ENCODE measurements around the gene PCDH9.

The PCDH9 gene

GRCh38 chr13:66745307-66745706 is 484.8 kb downstream of the PCDH9 start:
- DNase-seq (ENCODE audit: extremely low spot score, insufficient read length, low read depth) (no peak), FAIRE-seq (no peak)

DNA sequence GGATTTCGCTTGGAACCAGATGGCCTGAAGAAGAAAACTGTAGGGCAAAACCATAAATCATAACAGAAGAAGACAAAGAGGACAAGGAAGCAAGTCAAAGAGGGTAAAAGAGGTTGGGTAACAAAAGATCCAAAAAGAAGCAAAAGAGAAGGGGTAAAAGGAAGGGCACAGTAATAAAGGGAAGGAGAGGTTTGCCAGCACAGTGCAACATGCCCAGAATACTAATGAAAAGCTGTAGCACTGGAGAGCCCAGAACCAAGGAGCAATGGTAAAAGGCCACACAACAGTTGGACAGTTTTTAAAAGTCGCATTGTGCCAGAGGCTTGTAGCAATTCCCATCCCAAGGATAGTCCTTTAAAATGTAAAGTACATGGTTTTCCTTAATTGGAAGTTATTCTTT is 506.6 kb downstream of the PCDH9 start:
- DNase-seq (ENCODE audit: extremely low spot score, insufficient read length, low read depth) (no peak), FAIRE-seq (no peak)

DNA sequence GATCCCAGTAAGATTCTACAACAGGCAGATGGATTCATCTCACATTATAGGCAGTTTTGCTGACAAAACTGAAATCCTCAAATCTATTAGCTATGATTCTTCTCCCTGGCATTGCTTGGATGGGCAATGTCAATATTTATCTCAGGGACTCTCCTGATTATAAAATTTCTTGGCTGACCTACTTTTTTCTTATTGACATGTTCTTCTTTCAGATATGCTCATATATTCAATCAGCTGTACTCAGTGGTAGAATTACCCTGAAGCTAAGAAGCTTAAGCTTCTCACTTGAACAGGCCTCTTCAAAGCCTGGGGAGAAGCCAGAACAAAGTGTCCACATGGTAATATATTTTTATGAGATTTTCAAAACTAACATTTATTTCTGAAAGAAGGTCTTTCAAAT is 513.6 kb downstream of the PCDH9 start:
- DNase-seq (ENCODE audit: extremely low spot score, insufficient read length, low read depth) (no peak), FAIRE-seq (no peak)

- FAIRE-seq (no peak), DNase-seq (ENCODE audit: extremely low spot score, insufficient read length, low read depth) (no peak)
Measured at GRCh38 chr13:66714795-66715194, 515.3 kb downstream of the PCDH9 start.

DNA sequence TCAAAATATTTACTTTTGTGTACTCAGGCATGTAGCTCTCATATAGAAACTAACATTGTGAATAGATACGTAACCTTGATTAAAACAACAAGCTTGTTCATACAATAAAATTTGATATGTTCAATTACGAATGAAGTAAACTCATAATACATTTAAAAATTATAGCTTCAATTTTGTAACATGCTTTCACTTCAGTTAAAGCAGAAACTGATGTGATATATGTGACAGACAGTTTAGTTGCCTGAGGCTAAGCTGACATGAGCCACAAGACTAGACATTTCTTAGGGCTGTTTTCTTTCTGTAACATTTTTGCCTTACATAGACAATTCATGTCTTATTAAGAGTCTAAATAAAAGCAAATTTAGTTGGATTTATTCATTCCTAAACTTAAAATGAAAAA is 526.0 kb downstream of the PCDH9 start:
- no peak for FAIRE-seq

DNA sequence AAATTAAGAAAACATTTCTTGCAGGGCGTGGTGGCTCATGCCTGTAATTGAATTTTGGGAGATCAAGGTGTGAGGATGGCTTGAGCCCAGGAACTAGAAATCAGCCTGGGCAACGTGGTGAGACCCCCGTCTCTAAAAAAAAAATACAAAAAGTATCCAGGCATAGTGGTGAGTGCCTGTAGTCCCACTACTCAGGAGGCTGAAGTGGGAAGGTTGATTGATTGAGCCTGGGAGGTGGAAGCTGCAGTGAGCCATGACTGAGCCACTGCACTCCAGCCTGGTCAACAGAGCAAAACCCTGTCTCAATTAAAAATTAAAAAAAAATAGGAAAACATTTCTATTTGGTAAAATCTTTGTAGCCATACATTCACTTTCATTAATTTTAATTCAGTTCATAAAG is 526.5 kb downstream of the PCDH9 start:
- DNase-seq (ENCODE audit: extremely low spot score, insufficient read length, low read depth) = no peak

More for the DNA sequence above, 526.0 kb downstream of the PCDH9 start:
- no peak for DNase-seq (ENCODE audit: extremely low spot score, insufficient read length, low read depth)

GRCh38 chr13:66700117-66700601 is 530.0 kb downstream of the PCDH9 start:
- FAIRE-seq (no peak), DNase-seq (ENCODE audit: extremely low spot score, insufficient read length, low read depth) (no peak)

More for the DNA sequence above, 526.5 kb downstream of the PCDH9 start:
- no peak for FAIRE-seq

GRCh38 chr13:66693656-66694055 is 536.5 kb downstream of the PCDH9 start:
- FAIRE-seq (no peak), DNase-seq (ENCODE audit: extremely low spot score, insufficient read length, low read depth) (no peak)

- DNase-seq (ENCODE audit: extremely low spot score, insufficient read length, low read depth) = no peak
- no peak for FAIRE-seq
Measured at GRCh38 chr13:66691149-66691548, 539.0 kb downstream of the PCDH9 start.

- FAIRE-seq = no peak
- DNase-seq (ENCODE audit: extremely low spot score, insufficient read length, low read depth) = no peak
Measured at GRCh38 chr13:66689628-66690027, 540.5 kb downstream of the PCDH9 start.

GRCh38 chr13:66689037-66689619 is 541.0 kb downstream of the PCDH9 start:
- DNase-seq (ENCODE audit: extremely low spot score, insufficient read length, low read depth) (no peak), FAIRE-seq (no peak)

DNA sequence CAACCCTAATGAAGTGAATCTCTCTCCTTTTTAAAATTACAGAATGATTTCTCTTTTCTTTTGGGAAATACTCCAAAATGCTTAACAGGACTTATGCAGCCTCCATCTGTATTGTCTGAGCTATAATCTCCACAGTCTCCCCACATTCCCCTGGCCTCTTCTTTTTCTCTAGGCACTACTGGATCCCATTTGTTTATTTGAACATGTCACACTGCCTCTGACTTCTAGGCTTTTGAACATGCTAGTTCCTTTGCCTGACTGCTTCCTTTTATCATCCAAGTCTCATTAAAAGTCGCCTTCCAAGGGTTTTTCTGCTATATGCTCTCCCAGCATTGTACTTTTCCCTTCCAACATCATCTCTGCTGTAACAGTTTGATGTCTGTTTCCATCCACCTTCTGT is 548.7 kb downstream of the PCDH9 start:
- FAIRE-seq (no peak), DNase-seq (ENCODE audit: extremely low spot score, insufficient read length, low read depth) (no peak)

- no peak for FAIRE-seq
- no peak for DNase-seq (ENCODE audit: extremely low spot score, insufficient read length, low read depth)
Measured at GRCh38 chr13:66680031-66680430, 550.1 kb downstream of the PCDH9 start.

DNA sequence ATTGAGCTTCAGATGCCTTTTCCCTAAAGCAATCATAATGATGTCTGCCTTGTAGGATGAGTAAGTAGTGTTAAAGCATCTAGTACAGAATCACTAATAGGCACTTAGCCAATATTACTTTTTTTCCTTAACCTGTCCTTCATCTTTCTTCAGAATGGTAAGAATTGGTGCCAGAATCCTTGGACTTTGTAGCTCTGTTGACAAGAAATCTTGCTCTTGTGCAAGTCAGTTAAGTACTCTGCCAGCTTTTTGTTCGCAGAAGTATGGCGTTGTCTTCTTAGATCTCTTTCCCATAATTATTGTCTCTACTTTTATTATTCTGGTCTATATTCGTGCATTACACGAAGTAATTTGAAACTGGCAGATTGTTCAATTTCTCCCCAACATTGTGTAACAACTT is 554.5 kb downstream of the PCDH9 start:
- DNase-seq (ENCODE audit: extremely low spot score, insufficient read length, low read depth) (no peak), FAIRE-seq (no peak)

DNA sequence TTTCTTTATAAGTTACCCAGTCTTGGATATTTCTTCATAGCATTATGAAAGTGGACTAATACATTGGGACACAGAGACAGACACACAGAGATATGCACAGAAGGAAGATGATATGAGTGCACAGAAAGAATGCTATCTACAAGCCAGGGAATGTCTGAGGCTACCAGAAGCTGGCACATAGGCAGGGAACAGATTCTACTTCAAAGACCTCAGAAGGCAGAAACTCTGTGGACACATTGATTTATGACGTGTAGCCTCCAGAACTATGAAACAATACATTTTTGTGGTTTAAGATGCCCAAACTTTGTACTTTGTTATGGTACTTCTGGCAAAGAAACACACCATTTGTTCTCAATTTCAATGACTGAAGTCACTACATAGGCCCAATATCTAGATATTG is 556.7 kb downstream of the PCDH9 start:
- no peak for DNase-seq (ENCODE audit: extremely low spot score, insufficient read length, low read depth)
- no peak for FAIRE-seq

DNA sequence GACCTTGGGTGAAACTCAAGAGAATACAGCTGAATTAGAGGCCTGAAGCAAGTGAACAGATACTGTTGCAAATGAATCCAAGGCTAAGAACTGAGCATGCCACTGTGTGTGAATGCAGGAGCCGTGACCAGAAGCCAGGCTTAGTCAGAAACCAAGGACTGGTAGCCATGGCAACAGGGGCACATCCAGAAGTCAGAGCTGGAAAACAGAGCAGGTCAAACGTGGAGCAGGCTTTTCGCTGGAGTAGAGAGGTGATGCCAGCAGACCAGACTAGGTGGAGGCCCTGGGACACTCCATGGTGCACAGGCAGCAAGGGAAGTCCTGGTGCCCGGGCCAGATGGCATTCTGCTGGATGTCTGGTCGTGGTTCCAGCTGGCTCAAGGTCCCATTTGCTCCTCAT is 564.1 kb downstream of the PCDH9 start:
- no peak for DNase-seq (ENCODE audit: extremely low spot score, insufficient read length, low read depth)
- no peak for FAIRE-seq

DNA sequence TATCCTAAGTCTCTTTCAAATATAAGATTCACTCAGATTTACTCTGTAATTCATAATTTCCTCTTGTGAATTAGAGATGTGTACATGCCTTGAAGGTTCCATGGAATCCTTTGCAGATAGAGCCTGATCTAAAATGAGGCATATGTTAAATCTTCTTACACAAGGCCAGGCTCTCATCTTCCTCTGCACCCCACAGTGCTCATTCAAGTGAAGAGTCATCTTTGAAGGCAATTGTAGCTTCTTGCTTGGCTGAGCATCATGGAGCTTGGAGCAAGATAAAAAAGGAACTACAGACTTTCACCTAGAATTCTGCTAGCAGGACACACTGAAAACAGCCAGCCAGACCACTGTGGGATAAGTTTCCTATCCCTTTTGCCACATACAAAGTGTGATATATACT is 566.4 kb downstream of the PCDH9 start:
- FAIRE-seq (no peak), DNase-seq (ENCODE audit: extremely low spot score, insufficient read length, low read depth) (no peak)

- DNase-seq (ENCODE audit: extremely low spot score, insufficient read length, low read depth) (no peak), FAIRE-seq (no peak)
Measured at GRCh38 chr13:66663206-66663605, 566.9 kb downstream of the PCDH9 start.

DNA sequence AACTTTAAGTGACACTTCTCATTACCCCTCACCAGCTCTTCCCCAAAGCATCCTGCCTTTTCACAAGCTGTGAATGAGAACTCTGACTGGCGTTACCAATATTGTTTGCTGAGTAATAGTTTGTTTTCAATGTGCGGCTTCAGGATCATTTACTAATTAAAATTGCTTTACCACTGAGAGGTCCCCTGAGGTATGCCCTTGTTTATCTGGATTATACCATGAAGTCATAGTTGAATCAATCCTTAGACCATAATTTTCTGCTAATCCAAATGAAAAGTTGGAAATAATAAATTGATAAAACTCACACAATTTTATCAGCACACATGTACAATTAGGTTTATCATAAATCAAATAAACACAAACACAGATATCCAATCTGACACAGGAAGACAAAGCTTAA is 568.8 kb downstream of the PCDH9 start:
- no peak for FAIRE-seq

DNA sequence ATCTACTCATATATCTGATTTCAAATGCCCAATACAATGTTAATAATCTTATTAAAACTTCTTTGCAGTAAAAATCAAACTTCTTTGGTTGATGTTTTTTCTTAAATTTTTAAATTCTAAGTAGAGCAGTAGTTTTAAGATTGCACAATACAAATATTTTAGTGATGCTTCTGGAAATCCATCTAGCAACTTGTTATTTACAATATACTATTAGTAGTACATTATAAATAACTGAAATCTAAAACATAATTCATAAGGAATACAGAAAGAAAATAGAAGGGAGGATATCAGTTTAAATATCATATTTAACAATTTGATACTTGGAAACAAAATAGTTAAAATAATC is 569.7 kb downstream of the PCDH9 start:
- no peak for DNase-seq (ENCODE audit: extremely low spot score, insufficient read length, low read depth)
- no peak for FAIRE-seq

More for the DNA sequence above, 568.8 kb downstream of the PCDH9 start:
- DNase-seq (ENCODE audit: extremely low spot score, insufficient read length, low read depth) = no peak

DNA sequence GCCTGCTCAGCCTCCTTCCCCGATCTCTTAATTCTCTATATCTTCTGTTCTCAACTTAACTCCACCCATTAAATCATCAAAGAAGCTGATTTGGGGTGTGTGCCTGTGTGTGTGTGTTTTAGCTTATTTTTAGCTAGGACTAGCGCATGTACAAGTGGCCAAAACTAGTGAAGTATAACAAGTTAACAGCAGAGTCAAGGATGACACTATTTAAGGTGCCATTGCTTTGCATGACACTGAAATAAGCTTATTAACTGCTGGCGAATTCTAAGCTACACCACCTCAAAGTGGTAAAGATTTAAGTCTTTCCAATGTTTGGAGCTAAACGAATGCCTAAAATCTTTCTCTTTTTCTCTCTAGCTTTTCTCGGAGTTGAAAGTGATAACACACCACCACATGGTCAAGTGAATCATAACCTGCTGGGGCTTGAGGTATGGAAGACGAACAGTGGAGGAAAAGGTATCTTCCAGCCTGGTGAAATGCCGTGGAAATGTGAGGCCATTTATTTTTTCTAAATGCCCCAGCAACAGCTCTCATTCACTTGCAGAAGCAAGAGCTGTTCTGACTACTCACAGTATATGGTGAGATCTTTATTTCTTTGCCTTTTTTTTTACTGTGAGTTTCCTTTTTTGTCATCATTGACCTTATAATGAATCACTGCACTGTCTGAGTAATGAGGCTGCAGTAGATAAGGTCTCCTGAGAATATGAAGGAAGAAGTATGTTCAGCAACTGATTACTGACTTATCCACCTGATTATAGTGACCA is 570.3 kb downstream of the PCDH9 start:
- no peak for DNase-seq (ENCODE audit: extremely low spot score, insufficient read length, low read depth)
- no peak for FAIRE-seq

- no peak for FAIRE-seq
- DNase-seq (ENCODE audit: extremely low spot score, insufficient read length, low read depth) = no peak
Measured at GRCh38 chr13:66659286-66659685, 570.9 kb downstream of the PCDH9 start.

Measured in GM18507 (cell line).